Astrocyte of the cerebellum (primary cell): ENCODE data around the gene IFNLR1.
"Not testable (repeated sequence)": the region's sequence is repeated elsewhere in the genome, so short reads cannot be mapped to it uniquely, and the experiment has no call there.

Experiments used
- DNase-seq: peaks from one replicate; pipeline ENCODE4 v3.0.0-alpha.2; 2011; ENCODE audit warnings: low read depth
- H3K4me3 ChIP-seq: 2 replicates; pipeline ENCODE4 v1.5.1; 2011; ENCODE audit warnings: mild to moderate bottlenecking, low read depth, low read length, moderate library complexity
- in situ Hi-C: cut with HindIII; loops from 2 replicates; pipeline ENCODE4 v1.10.0; 2017; ENCODE audit warnings: low sequenced_read_pairs
- TF ChIP-seq, protein P1 (sequence below): IDR thresholded peaks from 2 replicates; pipeline ENCODE4 v1.5.1; 2012; ENCODE audit warnings: low read length, low read depth, moderate library complexity, mild to moderate bottlenecking; ENCODE audit errors: missing control alignments

IFNLR1 gene

DNA sequence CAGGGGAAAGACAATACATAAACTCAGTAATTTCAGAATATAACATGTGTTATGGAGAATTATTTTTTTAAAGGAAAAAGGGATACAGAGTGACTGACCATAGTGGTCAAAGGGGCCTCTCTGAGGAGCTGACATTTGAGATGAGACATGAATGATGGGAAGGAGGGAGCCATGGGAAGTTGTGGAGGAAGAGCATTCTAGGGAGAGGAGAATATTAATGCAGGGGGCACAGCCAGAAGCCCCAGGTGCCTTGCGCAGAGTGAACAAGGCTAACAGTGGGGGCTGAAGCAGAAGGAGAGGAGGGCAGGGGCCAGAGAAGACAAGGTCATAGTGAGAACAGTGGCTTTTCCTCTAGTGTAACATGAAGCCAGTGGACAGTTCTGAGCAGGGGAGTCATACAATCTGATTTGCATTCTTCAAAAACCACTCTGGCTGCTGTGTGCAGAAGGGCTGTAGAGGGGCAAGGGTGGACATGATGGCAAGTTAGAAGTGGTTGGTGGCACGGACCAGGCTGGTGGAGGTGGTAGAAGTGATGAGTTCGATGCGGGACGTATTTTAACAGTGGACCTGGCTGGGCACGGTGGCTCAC, 28.2 kb upstream of the IFNLR1 start:
- no peak overlapping the region for H3K4me3 ChIP-seq
- in situ Hi-C loops, result no loop called here
- DNase-seq, result no peak
- TF ChIP-seq, protein P1, sequence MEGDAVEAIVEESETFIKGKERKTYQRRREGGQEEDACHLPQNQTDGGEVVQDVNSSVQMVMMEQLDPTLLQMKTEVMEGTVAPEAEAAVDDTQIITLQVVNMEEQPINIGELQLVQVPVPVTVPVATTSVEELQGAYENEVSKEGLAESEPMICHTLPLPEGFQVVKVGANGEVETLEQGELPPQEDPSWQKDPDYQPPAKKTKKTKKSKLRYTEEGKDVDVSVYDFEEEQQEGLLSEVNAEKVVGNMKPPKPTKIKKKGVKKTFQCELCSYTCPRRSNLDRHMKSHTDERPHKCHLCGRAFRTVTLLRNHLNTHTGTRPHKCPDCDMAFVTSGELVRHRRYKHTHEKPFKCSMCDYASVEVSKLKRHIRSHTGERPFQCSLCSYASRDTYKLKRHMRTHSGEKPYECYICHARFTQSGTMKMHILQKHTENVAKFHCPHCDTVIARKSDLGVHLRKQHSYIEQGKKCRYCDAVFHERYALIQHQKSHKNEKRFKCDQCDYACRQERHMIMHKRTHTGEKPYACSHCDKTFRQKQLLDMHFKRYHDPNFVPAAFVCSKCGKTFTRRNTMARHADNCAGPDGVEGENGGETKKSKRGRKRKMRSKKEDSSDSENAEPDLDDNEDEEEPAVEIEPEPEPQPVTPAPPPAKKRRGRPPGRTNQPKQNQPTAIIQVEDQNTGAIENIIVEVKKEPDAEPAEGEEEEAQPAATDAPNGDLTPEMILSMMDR, result no peak

DNA sequence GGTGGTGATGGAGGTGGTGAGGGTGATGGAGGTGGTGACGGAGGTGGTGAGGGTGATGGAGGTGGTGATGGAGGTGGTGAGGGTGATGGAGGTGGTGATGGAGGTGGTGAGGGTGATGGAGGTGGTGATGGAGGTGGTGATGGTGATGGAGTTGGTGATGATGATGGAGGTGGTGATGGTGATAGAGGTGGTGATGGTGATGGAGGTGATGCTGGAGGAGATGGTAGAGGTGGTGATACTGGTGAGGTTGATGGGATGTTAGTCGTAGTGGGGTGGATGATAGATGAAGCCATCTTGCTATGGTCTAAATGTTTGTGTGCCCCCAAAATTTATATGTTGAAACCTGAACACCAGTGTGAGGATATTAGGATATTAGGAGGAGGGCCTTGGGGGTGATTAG, 25.3 kb upstream of the IFNLR1 start:
- no peak for DNase-seq
- TF ChIP-seq, protein P1, result no peak
- no peak overlapping the region for H3K4me3 ChIP-seq
- in situ Hi-C loops, result no loop called here

DNA sequence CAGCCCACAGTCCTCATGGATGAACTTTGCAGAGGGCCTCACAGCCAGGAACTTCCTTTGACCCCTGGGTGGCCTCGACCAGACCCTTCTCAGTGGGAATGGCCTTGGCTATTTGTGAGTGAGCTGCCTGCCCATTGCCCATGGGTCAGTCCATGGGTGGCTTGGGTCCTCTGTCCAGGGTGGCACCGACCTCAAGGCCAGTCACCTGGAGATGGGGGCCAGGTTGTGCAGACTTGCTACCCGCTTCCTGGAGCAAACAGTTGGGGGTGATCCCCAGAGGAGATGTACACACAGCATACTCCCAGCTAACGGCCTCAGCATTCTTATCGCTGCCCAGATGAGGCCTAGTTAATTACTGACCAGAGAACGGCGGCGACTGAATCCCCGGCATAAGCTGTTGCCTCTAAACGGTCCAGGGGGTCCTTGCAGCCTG, 23.1 kb upstream of the IFNLR1 start:
- in situ Hi-C loops, result no loop called here
- no peak overlapping the region for H3K4me3 ChIP-seq
- TF ChIP-seq, protein P1, result no peak
- no peak for DNase-seq

DNA sequence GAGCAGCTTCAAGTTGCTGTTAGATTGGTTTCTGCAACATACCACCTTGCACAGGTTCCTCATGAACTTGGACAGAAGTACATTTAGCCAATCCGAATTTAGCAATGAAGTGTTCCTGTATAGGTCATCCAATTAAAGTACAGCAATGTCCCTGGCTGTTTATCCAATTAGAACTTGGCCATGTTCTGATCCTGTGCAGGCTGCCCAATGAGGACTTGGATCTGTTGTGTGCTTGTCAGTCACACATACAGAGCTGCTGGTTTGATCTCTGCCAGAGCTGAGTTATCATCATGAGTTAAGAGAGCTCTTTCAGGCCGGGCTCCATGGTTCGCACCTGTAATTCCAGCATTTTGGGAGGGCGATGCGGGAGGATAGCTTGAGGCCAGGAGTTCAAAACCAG, 22.0 kb upstream of the IFNLR1 start:
- in situ Hi-C loops, result no loop called here
- TF ChIP-seq, protein P1, result no peak
- DNase-seq, result no peak
- no peak overlapping the region for H3K4me3 ChIP-seq

DNA sequence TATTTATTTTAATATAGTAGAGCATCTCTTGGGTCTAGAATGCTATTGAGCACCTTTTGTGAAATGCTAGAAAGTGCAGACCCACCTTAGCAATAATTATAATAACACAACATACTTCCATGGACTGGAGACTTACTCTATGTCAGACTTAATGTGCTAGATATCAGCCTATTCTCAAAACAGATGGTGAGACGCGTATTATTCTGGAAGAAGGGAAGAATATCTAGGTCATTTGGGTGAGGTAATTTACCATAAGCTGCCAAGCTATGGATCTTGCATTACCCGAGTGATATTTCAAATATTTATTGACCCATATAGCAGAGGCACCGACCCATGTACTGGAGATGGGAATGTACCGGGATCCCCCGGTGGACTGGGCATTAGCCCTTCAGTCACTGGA, 20.6 kb upstream of the IFNLR1 start:
- DNase-seq, result no peak
- in situ Hi-C loops, result no loop called here
- TF ChIP-seq, protein P1, result no peak

DNA sequence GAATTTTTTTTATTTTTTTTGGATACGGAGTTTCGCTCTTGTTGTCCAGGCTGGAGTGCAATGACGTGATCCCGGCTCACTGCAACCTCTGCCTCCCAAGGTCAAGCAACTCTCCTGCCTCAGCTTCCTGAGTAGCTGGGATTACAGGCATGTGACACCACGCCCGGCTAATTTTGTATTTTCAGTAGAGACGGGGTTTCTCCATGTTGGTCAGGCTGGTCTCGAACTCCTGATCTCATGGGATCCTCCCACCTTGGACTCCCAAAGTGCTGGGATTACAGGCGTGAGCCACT, 20.3 kb upstream of the IFNLR1 start:
- DNase-seq, H3K4me3 ChIP-seq, in situ Hi-C loops: not testable (repeated sequence)

More for the DNA sequence above, 20.6 kb upstream of the IFNLR1 start:
- no peak overlapping the region for H3K4me3 ChIP-seq

DNA sequence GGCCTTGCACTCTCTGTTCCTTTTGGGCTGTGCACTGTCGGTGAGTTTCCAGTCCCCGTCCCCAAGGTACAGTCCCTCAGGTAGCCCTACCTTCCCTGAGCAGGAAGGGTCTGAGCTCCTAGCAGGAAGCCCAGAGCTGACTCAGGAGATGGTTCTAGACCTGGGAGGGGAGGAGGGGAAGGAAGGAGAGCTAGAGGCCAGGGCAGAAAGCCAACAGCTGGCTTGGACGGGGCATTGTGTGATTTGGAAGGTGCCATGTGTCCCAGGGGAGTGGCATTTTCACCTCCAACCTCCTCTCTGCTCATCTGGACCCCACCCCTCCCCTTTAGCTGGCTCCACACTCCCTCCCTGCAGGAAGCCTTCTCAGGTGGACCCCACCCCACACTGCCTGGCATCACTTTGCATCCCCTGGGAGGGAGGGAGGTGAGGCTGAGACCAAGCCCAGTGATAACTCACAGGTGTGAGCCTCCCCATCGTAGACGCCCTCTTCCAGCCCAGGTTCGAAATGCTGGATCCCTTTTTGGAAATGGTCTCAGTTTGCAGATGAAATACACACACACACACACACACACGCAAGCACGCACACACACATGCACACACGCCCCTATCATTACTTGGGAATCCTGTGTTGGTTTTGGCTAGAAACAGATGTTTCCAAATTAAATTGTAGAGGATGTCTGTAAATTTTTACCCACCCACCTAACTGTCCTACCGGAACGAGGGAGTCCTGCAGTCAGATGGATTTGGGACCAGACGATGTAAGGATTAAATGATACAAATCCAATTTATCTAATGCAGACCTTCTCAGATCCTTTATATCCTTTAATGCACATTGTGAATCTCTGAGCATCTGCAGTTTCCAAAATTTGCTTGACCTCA, 19.7 kb upstream of the IFNLR1 start:
- no peak overlapping the region for H3K4me3 ChIP-seq
- DNase-seq, result no peak
- TF ChIP-seq, protein P1, result no peak
- in situ Hi-C loops, result no loop called here
